HS-27A (cell line): ENCODE measurements around the gene NR2F1-AS1.
"Not testable (repeated sequence)": the region's sequence is repeated elsewhere in the genome, so short reads cannot be mapped to it uniquely, and the experiment has no call there.

ENCODE experiments used
- DNase-seq: peaks from one replicate; pipeline ENCODE4 v3.0.0-alpha.2; 2012; ENCODE audit warnings: low read depth, missing footprints

Gene NR2F1-AS1

DNA sequence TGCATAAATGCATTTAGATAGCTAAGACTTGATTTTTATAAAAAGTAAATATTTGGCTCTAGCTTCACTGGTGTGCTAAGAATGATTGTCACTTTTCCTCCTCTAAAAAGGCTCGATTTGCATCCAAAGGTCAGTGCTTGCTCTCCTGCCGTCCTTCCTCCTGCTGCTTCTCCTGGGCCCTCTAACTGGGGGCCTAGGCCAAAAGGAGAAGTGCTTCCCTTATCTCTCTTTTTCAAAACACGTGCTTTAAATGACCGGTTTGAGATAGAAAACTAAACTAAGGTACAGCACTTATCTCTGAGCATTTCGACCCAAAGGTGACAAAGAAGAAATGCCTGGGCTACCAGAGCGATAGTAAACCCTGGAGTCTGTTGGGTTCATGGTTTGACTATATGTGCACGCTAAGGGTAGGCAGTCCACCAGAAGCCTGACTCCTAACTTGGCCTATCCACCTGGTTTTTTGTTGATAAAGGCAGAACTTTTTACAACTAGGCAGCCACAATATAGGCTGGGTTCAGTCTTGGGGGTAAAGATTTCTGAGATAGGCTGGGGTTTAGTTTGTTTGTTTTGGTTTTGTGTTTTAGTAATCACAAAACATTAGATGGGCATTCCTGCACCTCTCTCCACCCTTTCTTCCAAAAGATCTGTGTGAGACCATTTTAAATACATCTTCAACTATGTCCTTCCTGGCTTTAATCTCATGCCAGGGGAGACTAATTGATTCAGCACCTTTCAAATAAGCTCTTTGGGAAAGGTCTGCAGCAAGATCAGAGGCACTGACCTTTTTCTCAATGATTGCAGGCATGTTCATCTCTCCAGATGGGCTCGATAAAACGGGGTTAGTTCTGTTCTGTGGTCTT, 3.8 kb downstream of the NR2F1-AS1 start:
- no peak for DNase-seq

DNA sequence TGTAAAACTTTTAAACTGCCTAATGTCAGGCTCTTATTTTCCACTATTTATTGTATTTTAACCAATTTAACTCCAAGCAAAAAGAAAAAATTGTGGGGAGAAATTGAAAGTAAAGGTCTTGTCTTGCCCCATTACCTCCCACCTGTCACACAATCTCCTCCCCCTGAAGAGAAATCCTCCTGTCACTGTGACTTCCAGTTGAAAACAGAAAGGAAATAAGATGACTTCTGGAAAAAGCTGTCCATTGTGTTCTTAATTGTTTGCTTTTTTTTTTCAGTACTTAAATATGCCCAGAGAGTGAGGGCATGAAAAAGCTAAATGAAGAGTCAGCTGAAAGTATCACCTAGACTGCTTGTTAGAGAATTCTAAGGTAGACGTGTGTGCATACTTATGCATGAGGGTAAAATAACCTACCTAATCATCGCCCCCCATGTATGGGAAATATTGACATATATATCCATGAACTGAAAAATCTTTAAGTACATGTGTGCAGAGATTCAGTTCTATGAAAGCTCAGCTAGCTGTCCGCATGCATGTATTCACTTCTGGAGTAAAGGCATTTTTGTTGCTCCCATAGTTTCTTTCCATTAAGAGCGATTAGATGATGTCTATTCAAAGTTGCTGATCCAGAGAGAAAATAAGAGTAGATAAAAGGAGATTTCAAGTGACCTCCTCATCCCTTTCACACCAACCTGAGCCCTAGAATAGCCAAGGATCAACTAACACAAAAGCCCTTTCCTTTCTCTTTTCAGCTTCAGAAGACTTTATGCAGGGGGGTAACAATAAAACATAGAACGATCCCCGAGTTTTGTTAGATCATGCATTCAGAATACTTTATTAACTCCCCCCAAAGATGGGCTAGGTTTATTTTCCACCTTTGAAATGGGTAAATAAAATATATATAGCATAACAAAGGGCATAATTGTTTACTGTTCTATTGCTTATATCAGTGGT, 5.3 kb downstream of the NR2F1-AS1 start:
- no peak for DNase-seq

DNA sequence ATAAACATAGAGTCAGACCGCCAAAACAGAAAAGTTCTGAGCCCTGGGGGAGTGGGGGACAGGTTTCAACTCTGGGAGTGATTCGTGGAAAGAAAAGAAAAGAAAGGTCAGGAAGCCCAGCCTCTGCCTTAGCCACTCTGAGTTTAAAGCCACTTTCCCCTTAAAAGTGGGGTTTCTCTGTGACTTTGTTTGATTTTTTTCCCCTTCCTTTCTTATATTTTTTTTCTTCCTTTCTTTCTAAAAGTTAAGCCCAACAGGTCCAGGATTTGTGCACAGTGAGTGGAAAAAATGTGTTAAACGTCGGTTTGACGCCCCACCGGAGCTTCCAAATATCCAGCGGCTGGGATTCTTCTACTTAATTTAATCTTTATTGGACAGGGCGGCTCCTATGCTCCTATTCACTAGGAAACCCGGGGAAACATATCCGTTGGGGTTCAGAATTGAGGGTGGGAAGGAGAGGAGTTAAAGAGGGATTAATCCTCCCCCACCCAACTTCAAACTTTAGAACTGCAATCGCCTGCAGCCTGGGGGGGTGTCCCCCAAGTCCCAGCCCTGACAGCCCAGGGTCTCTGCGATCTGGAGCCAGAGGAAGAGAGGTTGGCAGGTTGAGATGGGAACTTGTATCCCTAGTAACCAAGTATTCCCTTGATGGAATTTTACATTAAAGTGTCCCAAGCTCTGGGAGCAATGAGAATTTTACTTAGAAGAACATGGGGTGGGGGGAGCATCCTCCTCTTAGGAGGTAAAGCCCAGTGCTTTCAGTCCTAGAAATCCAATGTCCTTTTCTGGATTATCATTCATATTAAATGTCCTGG, 6.3 kb downstream of the NR2F1-AS1 start:
- DNase-seq = no peak

DNA sequence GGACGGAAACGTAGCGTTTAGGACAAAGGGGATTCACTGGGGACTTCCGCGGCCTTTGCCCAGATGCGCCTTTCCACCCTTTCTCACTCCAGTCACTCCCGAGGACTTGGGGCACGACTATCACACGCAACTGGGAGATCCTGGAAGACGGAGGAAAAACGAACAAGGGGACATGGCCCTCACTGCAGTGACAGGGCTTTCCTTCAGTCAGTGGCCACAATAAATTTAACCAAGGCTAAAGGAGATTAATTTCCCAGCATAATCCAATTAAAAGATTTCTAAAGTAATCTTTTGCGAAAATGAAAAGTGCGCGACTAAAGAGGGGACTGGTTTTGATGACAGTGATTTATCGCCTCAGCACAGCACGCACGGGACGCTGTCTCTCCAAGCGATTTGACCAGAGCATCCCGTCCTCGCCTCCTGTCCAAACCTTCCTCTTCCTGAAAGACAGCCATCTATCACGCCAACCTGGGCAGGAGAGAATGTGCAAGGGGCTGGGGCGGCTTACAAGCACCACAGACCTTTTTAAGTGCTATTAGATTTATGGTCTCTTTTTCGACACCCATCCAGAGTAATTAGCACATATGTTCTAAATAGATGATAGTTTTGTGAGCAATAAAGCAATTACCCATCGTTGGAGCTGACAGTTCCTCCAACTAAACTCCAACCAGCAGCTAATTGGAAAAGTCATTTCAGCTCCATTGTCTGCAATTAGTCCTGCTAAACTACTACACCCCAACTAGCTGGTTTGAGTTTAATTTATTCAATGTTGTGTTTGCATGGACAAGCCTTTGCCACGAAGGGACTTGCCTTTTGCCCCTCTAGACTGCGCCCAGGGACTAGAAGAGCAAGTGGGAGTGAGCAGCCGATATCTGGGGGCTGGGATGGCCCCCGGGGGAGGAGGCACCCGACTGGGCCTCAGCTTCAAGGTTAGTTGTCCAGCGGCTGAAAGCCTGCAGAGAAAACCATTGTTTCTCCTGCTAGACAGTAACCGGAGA, 7.4 kb downstream of the NR2F1-AS1 start:
- DNase-seq = no peak

DNA sequence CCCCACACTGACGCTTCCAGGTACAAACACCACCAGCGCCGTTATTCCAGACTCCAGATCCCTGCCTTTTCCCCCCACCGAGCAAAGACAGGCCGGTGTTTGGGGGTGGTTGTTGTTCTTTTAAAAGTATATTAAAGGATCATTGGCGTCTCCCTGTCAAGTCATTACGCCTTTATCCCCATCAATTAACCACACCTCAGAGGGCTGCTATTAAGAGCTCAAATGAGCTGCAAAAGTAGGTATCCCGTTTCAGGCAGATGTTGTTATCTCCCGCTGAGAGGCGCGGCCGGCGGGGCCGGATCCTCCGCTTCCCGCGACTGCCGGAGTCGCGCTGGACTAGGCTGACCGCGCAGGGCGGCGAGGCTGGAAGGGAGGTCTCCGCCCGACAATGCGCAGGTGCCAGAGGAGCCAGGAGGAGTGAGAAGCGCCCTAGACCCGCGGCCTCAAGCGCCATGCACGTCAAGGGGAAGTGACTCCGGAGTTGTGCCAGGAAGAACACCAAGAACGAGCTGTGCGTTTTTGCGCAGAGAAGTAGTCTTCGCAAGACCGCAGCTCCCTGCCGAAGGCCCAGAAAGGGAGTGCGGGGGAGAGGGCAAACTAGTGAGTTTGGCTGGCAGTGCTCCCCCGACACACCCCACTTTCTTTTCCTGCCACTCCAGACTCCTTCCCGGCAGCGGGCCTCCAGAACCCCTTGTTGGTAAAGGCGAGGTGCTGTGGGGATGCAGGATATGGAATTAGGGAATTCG, 8.2 kb downstream of the NR2F1-AS1 start:
- no peak for DNase-seq

DNA sequence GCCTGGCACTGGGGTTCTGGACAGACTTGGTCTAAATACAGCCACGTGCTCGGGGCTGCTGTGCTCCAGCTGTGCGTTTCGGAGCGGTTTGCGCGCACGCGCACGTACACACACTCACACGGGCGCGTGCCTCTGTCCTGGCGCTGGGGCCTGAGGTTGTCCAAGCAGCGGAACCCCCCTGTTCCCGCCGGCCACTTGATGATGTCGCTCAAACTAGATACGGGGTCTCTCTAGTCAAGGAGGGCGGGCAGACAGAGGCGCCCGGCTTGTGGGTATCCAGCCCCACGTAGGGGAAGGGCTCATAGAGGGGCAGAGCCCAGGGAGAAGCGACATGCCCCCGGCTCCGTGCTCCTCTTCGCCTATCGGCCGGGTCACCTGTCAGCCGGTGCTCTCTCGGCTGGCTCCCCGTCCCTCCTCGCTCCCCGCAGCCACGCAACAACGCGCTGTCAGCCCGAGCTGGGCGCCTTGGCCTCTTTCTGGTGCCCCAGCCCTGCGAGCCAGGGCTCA, 8.9 kb downstream of the NR2F1-AS1 start:
- DNase-seq = no peak

DNA sequence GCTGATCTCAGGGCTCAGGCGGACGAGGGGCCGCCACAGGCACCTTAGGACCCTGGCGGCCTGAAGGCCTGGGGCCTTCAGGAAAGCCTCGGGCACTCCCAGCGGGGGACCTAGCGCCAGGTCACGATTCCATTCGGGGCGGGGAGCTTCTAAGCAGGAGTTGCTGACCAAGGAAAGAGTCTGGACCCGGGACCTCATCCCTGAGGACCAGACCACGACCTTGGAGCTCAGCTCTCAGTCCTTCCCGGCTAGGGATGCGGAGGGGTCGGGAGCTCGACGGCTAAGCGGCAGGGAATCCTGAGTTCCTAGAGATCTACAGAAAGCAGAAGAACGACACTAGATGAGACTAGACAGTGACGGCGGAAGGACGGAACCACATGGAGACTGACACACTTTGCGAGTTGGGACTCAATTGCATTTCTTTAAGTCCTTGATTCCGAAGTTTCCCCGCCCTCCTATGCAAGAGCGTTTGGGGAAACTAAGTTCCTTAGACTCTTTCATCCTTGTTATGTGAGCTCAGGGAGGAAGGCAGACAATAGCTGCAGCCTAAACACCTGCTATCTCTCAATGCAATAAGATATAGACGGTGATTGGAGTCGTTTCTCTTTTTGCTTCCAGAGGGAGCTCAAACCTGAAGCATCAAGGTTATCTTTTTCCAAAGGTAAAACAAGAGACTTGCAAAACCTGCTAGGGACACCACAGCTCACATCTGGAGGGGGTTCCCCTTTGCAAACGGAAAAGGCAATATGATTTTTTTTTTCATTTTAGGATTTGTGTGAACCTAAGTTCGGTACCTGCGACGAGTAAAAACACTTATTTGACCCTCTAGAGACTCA, 9.7 kb downstream of the NR2F1-AS1 start:
- DNase-seq = no peak

DNA sequence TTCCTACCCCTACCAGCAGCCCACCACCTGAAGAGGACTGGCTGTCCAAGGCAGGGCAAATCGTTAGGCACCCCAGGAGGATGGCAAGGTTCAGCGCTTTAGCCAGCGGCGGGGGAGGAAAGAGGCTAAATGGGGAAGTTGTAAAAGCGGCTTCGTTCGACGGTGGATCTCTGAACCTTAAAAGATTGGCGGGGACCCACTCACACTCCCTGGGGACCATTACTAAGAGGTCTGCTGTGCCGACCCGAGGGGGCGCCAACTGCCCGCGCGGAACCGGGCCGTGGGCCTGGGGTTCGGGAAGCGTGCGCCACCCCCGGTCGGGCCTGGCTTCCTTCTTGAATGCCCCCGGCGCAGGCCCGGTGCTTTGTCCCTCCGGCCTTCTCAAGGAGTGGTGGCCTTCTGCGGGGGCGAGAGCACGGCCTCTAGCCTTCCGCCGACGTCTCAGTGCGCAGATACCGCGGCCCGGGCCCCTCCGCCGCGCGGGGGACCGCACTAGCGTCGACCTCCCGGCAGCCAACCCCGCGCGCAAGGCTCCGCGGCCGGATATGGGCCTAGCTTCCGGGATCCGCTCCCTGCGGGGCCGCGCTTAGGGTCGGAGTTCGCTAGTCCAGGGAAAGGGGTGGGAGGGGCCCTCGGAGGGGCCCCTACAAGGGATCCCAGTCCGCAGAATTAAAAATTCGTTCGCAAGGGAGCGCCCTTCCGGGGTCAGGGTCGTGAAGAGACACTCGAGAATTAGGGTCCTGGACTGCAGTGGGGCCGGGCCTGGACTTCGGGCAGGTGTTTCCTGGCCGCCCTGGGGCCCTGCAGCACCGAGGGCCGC, 10.5 kb downstream of the NR2F1-AS1 start:
- DNase-seq = no peak

DNA sequence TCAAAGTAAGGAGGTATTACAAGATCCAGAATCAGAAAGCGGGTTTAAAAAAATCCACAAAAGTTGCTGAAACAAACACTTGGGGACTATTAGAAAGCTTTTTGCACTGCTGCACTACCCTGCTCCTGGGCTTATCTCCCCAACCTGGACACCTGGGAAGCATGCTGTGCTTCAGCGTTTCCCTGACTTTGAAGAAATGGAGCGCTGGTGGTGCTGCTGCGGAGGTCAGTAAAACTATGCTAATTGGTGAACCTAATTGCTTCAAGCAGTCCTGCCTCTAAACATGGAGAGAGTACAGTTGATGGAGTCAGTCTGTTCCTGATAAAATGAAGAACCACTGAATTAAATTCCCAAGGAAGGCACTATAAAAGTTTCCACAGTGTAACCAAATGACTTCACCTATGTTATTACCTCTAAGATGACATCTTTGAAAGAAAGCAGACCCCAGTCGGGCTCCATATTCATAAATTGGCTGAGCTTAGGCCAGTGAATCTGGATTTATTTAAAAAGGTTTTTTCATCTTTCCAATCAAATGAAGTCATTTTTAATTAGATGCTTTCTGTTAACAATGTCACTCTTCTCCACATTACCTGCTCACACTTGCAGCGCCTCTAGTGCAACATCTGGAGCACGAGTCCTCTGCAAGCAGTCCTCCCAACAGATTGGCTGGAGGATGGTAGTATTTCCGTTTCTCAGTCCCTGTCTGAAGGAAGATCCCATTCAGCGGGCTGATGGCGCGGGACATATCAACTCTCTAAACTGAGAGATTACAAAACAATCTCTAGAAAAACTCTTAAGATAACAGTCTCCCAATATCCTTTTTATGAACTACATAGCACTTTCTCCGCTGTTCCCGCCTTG, 11.5 kb downstream of the NR2F1-AS1 start:
- no peak for DNase-seq

DNA sequence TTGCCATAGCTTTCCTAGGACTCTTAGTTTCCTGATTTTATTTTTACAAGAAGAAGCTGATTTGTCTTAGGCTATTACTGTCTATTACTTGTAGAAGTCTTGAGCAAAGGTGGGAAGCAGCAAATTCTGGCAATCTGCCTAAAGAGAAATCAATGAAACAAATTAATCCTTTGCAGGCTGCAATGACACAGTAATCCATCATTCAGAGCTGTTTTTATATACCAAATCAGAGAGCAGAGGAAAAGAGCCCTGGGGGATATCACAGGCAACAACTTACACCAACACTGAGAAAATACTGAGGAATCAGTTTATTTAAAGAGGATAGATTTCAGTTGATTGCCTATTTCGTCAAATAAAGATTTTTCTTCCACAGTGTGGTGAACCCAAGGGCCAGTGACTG, 13.6 kb downstream of the NR2F1-AS1 start:
- no peak for DNase-seq

DNA sequence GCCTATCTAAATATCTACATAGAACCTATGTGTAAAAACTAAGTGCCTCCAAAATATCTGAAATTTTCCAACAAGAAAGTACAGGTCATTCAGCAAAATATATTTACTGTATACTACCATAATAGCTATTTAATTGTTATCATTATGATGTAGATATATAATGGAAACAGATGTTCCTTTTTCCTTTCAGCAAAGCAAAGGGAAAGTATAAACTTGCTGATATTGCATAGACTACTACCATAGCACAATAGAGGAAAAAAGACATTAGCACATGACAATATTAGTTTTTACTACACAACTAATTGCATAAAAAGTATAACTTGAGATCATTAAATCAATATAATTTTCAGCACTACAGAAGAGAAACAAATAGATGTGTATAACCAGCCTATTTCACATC, 14.9 kb downstream of the NR2F1-AS1 start:
- no peak for DNase-seq

DNA sequence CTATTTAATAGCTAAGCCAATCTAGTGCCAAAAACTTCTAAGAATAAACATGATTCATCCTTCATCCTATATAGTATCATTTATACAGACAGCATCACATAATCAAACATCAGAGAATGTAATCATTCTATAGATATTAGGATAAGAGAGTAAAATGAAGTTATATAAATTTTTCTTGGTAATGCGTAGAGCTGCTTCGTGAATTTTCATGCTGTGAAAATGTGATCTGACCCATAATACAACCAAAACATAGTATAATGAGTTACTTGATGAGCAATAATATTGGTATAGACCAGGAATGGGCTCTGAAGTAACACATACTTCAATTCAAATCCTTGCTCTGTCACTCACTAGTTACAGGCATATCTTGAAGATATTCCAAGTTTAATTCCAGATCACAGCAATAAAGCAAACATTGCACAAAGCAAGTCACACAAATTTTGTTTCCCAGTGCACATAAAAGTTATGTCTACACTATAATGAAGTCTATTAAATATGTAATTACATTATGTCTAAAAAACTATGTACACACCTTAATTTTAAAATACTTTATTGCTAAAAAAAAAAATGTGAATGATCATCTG, 23.9 kb downstream of the NR2F1-AS1 start:
- no peak for DNase-seq

DNA sequence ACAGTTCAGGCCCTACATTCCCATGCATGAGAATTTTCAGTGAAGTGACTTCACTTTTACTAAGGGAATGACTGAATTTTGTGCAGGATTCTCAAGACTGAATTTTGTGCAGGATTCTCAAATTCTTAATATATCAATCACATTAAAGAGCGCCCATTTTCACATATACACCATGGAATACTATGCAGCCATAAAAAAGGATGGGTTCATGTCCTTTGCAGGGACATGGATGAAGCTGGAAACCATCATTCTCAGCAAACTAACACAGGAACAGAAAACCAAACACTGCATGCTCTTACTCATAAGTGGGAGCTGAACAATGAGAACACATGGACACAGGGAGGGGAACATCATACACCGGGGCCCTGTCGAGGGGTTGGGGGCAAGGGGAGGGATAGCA, 31.4 kb downstream of the NR2F1-AS1 start:
- DNase-seq = not testable (repeated sequence)

DNA sequence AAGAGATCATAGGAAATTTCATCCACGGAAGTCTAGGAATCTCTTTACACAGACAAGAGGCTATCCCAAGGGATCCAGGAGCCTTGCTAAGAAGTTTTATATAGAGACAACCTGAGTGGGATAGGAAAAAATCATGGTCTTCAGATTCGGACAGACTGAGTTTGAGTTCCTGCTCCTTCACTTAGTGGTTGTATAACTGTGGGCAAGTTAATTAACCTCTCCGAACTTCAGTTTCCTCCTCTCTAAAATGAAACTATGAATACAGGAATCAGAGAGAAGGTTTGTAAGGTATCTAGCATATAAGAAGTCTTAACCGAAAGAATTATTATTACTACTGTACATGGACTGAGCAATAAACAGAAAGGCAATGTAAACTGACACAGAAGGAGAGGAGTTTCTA, 35.1 kb downstream of the NR2F1-AS1 start:
- DNase-seq = no peak

DNA sequence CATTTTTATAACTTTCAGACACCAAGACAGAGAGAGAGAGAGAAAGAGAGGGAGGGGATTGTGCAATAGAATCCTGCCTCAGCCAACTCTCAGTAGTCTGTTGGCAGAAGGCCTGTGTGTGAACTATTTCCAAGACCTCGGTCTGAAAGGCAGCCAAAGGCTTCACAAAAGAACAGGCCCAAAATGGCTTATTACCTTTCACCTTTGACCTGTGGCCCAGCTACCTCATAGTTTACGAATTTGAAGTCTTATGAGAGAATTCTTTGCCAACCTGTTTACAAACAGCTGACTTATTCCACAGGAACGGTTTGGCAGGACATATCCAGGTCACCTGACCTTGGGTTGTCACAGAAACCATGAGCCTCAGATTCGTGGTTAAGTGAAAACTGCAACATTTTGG, 48.6 kb downstream of the NR2F1-AS1 start:
- DNase-seq = no peak

DNA sequence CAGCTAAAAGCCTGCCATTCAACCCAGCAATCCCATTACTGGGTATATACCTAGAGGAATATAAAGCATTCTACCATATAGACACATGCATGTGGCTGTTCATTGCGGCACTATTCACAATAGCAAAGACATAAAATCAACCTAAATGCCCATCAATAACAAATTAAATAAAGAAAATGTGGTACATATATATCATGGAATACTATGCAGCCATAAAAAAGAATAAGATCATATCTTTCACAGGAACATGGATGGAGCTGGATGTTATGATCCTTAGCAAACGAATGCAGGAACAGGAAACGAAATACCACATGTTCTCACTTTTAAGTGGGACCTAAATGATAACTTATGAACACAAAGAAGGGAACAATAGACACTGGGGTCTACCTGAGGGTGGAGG, 59.2 kb downstream of the NR2F1-AS1 start:
- not testable (repeated sequence) for DNase-seq

DNA sequence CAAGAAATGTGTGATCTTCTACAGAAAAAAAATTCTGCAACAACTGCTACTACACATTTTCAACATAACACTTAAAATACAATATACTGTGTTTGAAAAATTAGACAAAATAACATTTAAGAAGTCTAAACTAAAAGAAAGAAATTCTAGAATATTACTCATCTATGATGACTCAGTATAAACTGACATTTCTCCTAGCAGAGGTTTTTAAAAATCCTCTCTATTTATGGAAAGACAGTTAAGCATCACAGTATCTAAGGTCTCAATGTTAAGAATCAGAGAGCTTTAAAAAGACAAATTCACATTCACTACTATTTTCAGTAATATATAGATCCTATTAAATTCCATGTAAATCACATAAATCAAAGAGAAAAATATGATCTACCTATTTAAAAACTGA, 61.3 kb downstream of the NR2F1-AS1 start:
- no peak for DNase-seq
